A549 (cell line): ENCODE results near the gene CBFA2T2.

Experiments used
- EP300 ChIP-seq, 2 experiments: fragments of >200 bp; sonication (Bioruptor Twin); formaldehyde crosslinking; IDR thresholded peaks; 2 replicates in 1 of 2; 3 replicates in 1 of 2; pipeline ENCODE4 v1.6.1; 2016 to 2017
- POLR2A ChIP-seq: IDR thresholded peaks from 2 replicates; pipeline ENCODE4 v1.6.1; 2012; ENCODE audit warnings: mild to moderate bottlenecking, low read length
- RAD21 ChIP-seq, 2 experiments: fragments of >200 bp in 1 of 2; sonication (Bioruptor Twin) in 1 of 2; formaldehyde crosslinking in 1 of 2; IDR thresholded peaks in 1 of 2; conservative IDR thresholded peaks in 1 of 2; 2 replicates in 1 of 2; 3 replicates in 1 of 2; pipeline ENCODE4 v1.6.1; 2012 to 2018; ENCODE audit warnings: inconsistent platforms in 1 of 2
- RNF2 ChIP-seq: fragments of 200-600 bp; sonication (generic); IDR thresholded peaks from 2 replicates; pipeline ENCODE4 v1.6.1; 2016; ENCODE audit warnings: low read depth, mild to moderate bottlenecking, antibody characterized with exemption, moderate library complexity, borderline replicate concordance
- TF ChIP-seq, protein P1 (sequence below): fragments of >200 bp; sonication (Bioruptor Twin); formaldehyde crosslinking; IDR thresholded peaks from 3 replicates; pipeline ENCODE4 v1.5.1; 2016
- TF ChIP-seq, protein P2 (sequence below): fragments of 200-600 bp; sonication (generic); IDR thresholded peaks from 2 replicates; pipeline ENCODE4 v1.6.1; 2016; ENCODE audit warnings: antibody characterized with exemption, mild to moderate bottlenecking, moderate library complexity
- TF ChIP-seq, protein P3 (sequence below): fragments of 250-450 bp; sonication (Bioruptor Pico); IDR thresholded peaks from 2 replicates; pipeline ENCODE4 v1.5.0; 2021; ENCODE audit warnings: mild to moderate bottlenecking, moderate library complexity, borderline replicate concordance

- TF ChIP-seq, protein P1, sequence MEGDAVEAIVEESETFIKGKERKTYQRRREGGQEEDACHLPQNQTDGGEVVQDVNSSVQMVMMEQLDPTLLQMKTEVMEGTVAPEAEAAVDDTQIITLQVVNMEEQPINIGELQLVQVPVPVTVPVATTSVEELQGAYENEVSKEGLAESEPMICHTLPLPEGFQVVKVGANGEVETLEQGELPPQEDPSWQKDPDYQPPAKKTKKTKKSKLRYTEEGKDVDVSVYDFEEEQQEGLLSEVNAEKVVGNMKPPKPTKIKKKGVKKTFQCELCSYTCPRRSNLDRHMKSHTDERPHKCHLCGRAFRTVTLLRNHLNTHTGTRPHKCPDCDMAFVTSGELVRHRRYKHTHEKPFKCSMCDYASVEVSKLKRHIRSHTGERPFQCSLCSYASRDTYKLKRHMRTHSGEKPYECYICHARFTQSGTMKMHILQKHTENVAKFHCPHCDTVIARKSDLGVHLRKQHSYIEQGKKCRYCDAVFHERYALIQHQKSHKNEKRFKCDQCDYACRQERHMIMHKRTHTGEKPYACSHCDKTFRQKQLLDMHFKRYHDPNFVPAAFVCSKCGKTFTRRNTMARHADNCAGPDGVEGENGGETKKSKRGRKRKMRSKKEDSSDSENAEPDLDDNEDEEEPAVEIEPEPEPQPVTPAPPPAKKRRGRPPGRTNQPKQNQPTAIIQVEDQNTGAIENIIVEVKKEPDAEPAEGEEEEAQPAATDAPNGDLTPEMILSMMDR: no peak
- TF ChIP-seq POLR2A (no peak), RNF2 (no peak), EP300 (IDR thresholded peaks at IDR 0.05) (no peak), RAD21 (conservative IDR thresholded peaks at IDR 0.05 in 1 of 2, IDR thresholded peaks at IDR 0.05 in 1 of 2) (no peak)
- TF ChIP-seq, protein P2, sequence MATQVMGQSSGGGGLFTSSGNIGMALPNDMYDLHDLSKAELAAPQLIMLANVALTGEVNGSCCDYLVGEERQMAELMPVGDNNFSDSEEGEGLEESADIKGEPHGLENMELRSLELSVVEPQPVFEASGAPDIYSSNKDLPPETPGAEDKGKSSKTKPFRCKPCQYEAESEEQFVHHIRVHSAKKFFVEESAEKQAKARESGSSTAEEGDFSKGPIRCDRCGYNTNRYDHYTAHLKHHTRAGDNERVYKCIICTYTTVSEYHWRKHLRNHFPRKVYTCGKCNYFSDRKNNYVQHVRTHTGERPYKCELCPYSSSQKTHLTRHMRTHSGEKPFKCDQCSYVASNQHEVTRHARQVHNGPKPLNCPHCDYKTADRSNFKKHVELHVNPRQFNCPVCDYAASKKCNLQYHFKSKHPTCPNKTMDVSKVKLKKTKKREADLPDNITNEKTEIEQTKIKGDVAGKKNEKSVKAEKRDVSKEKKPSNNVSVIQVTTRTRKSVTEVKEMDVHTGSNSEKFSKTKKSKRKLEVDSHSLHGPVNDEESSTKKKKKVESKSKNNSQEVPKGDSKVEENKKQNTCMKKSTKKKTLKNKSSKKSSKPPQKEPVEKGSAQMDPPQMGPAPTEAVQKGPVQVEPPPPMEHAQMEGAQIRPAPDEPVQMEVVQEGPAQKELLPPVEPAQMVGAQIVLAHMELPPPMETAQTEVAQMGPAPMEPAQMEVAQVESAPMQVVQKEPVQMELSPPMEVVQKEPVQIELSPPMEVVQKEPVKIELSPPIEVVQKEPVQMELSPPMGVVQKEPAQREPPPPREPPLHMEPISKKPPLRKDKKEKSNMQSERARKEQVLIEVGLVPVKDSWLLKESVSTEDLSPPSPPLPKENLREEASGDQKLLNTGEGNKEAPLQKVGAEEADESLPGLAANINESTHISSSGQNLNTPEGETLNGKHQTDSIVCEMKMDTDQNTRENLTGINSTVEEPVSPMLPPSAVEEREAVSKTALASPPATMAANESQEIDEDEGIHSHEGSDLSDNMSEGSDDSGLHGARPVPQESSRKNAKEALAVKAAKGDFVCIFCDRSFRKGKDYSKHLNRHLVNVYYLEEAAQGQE: no peak
- TF ChIP-seq, protein P3, sequence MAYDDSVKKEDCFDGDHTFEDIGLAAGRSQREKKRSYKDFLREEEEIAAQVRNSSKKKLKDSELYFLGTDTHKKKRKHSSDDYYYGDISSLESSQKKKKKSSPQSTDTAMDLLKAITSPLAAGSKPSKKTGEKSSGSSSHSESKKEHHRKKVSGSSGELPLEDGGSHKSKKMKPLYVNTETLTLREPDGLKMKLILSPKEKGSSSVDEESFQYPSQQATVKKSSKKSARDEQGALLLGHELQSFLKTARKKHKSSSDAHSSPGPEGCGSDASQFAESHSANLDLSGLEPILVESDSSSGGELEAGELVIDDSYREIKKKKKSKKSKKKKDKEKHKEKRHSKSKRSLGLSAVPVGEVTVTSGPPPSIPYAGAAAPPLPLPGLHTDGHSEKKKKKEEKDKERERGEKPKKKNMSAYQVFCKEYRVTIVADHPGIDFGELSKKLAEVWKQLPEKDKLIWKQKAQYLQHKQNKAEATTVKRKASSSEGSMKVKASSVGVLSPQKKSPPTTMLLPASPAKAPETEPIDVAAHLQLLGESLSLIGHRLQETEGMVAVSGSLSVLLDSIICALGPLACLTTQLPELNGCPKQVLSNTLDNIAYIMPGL (CRISPR knock-in tag): no peak
Measured at GRCh38 chr20:33480048-33480447, 9.8 kb upstream of the CBFA2T2 start.
